BLaER1 treated with 17β-estradiol and CSF1 and Interleukin-3, amounts not matched to agents 10 nM and 100 nM (cell line): ENCODE data around the gene MCAM.

Source experiments
- H3K27ac ChIP-seq, 11 experiments: shearing (Covaris generic); formaldehyde crosslinking; 2 replicates each; pipeline ENCODE4 v1.8.1; 2022
- H3K27me3 ChIP-seq, 11 experiments: shearing (Covaris generic); formaldehyde crosslinking; 2 replicates each; pipeline ENCODE4 v1.8.1; 2022
- H3K36me3 ChIP-seq, 11 experiments: shearing (Covaris generic); formaldehyde crosslinking; 2 replicates each; pipeline ENCODE4 v1.8.1; 2022
- H3K4me1 ChIP-seq, 10 experiments: shearing (Covaris generic); formaldehyde crosslinking; 2 replicates each; pipeline ENCODE4 v1.8.1; 2022
- H3K4me2 ChIP-seq, 11 experiments: shearing (Covaris generic); formaldehyde crosslinking; 2 replicates each; pipeline ENCODE4 v1.8.1; 2022
- H3K4me3 ChIP-seq, 10 experiments: shearing (Covaris generic); formaldehyde crosslinking; 2 replicates each; pipeline ENCODE4 v1.8.1; 2022
- H3K9ac ChIP-seq, 11 experiments: shearing (Covaris generic); formaldehyde crosslinking; 2 replicates each; pipeline ENCODE4 v1.8.1; 2022
- H3K9me3 ChIP-seq, 11 experiments: shearing (Covaris generic); formaldehyde crosslinking; replicated peaks in 1 of 11; 2 replicates each; pipeline ENCODE4 v1.8.1; 2022
- H4K20me1 ChIP-seq, 11 experiments: shearing (Covaris generic); formaldehyde crosslinking; 2 replicates each; pipeline ENCODE4 v1.8.1; 2022
- Cebpa-rat ChIP-seq, 11 experiments: shearing (Covaris generic); IDR thresholded peaks; 2 replicates each; pipeline ENCODE4 v1.8.1; 2022

Gene MCAM

DNA sequence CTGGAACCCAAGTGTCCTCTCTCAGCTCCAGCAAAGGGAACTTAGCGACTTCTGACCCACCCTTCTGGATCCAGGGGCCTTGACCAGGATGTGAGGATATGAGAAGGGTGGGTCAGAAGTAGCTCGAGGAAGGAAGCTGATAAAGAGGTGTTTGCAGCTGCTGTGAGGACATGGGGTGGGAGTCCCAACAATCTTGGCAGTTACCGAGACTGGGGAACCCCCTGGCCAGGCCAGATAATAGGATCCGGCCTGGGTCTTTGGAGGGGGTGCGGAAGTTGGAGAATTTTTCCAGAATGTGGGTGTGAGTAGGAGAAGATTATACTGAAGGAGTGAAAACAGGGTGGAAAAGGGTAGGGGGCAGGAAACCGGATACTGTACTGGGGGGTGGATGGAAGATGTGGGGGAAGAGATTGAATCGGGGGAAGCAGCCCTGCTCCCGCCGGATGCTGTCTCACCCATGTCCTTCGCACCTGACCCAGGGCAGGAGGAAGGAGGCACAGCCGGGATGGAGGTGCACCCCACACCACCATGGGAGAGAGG lies 2.8 kb upstream of the MCAM start:
- H3K36me3 ChIP-seq, result peaks cover 0 to 3% (median under 1%) of the 10 kb centered on the region in 11 experiments; a peak in 8 of 22 replicates
- H3K4me2 ChIP-seq, result peak overlapping the region; percentile 95 to 100 (median 99)
- TF ChIP-seq Cebpa-rat (IDR thresholded peaks at IDR 0.05), result no peak
- peaks cover 0 to 21% (median 0%) of the 10 kb centered on the region in 11 experiments; a peak in 8 of 22 replicates for H4K20me1 ChIP-seq
- H3K4me3 ChIP-seq, result peak overlapping the region in 6 of 10 experiments; percentile 13 to 85 (median 73); a peak in 9 of 20 replicates
- peaks cover 0 to 30% (median 0%) of the 10 kb centered on the region in 11 experiments; a peak in 8 of 22 replicates for H3K27me3 ChIP-seq
- no peaks in the 10 kb centered on the region for H3K9me3 ChIP-seq
- peak overlapping the region in 10 of 11 experiments; percentile 24 to 90 (median 78); a peak in 16 of 22 replicates for H3K9ac ChIP-seq
- H3K4me1 ChIP-seq, result peaks cover 71 to 96% (median 93%) of the 10 kb centered on the region in 10 experiments
- peak overlapping the region in 10 of 11 experiments; percentile 63 to 87 (median 79); a peak in 19 of 22 replicates for H3K27ac ChIP-seq

DNA sequence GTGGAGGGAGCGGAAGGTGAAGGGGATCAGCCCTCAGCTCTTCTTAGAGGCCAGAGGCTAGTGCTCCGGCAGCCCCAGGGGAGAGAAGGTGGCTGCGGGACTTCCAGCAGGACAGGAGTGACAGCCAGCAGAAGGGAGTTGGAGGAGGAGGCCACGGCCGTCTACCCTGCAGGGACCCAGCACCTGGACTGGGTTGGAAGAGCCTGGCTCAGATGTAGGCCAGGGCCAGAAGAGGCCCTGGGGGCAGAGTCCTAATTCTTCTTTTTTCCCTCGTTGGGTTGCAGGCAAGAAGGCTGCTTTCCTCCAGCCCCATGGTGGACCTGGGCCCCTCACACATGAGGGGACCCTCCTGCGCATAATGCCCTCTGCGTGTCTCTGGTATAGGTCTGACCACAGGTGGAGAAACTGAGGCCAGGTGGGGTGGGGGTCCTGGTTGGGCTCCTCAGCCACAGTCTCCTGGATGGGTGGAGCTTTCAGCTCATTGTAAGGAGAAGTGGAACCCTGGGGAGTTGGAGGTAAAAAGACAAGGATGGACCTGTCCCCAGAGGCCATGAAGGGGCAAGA lies 2.3 kb upstream of the MCAM start:
- TF ChIP-seq Cebpa-rat (IDR thresholded peaks at IDR 0.05), result no peak
- Histone ChIP-seq H3K4me1 (peaks cover 71 to 96% (median 92%) of the 10 kb centered on the region in 10 experiments), H3K9ac (peak overlapping the region; percentile 24 to 90 (median 77); a peak in 20 of 22 replicates)

DNA sequence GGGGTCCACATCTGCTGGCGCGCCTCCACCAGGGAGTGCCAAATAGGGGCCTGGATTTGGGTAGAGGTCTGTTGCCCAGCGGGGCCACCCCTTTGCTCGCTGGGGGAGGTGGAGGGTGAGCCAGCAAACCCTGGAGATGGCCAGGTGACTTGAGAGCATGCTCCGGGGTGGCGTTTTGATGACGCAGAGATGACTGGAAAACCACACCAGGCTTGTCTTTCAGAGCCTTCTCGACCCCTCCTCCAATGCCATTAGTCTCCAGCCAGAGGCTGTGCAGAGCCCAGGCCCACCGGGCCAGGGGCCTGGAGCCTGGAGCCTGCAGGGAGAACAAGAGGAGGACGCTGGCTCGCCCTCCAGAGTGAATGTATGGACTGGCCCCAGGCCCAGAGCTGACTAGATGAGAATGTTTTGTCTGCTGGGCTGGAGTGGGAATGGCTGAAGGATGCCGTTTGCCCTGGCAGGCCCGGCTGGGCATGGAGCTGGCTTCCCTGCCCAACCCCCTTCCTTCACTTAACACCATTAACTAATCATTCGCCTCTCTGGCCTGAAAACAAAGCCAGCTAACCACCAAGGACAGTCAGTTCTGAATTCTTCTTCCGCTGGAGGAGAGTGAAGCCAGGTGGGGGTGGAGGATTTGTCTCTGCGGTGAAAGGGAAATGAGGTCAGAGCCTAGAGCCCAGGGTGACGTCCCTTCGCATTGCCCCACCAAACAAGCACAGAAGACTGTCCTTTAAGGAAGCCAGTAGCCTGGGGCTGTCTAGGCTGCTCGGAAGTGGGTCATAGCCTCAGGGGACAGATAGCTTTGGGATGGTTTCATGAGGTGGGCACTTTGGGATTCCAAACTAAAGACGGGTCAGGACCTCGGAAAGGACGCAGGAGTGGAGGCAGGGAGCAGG lies 1.6 kb upstream of the MCAM start:
- H3K4me1 ChIP-seq, result peaks cover 68 to 89% (median 86%) of the 10 kb centered on the region in 10 experiments
- H3K27me3 ChIP-seq, result peaks cover 0 to 30% (median 0%) of the 10 kb centered on the region in 11 experiments; a peak in 8 of 22 replicates
- H3K4me3 ChIP-seq, result peak overlapping the region in 8 of 10 experiments; percentile 34 to 85 (median 73); a peak in 15 of 20 replicates
- peak overlapping the region; percentile 24 to 90 (median 77); a peak in 20 of 22 replicates for H3K9ac ChIP-seq
- H3K9me3 ChIP-seq, result no peaks in the 10 kb centered on the region
- peaks cover 0 to 32% (median 0%) of the 10 kb centered on the region in 11 experiments; a peak in 8 of 22 replicates for H4K20me1 ChIP-seq
- H3K4me2 ChIP-seq, result peak overlapping the region; percentile 95 to 100 (median 99)
- peak overlapping the region in 10 of 11 experiments; percentile 63 to 87 (median 79); a peak in 20 of 22 replicates for H3K27ac ChIP-seq
- peaks cover 0 to 15% (median 13%) of the 10 kb centered on the region in 11 experiments; a peak in 13 of 22 replicates for H3K36me3 ChIP-seq
- no peak for TF ChIP-seq Cebpa-rat (IDR thresholded peaks at IDR 0.05)

More for the DNA sequence above, 2.3 kb upstream of the MCAM start:
- Histone ChIP-seq H3K27ac (peak overlapping the region in 10 of 11 experiments; percentile 63 to 87 (median 79); a peak in 20 of 22 replicates), H4K20me1 (peaks cover 0 to 26% (median 0%) of the 10 kb centered on the region in 11 experiments; a peak in 8 of 22 replicates), H3K27me3 (peaks cover 0 to 30% (median 0%) of the 10 kb centered on the region in 11 experiments; a peak in 8 of 22 replicates), H3K9me3 (no peaks in the 10 kb centered on the region), H3K36me3 (peaks cover 0 to 8% (median 6%) of the 10 kb centered on the region in 11 experiments; a peak in 13 of 22 replicates), H3K4me3 (peak overlapping the region in 8 of 10 experiments; percentile 13 to 85 (median 58); a peak in 15 of 20 replicates), H3K4me2 (peak overlapping the region; percentile 95 to 100 (median 99))

DNA sequence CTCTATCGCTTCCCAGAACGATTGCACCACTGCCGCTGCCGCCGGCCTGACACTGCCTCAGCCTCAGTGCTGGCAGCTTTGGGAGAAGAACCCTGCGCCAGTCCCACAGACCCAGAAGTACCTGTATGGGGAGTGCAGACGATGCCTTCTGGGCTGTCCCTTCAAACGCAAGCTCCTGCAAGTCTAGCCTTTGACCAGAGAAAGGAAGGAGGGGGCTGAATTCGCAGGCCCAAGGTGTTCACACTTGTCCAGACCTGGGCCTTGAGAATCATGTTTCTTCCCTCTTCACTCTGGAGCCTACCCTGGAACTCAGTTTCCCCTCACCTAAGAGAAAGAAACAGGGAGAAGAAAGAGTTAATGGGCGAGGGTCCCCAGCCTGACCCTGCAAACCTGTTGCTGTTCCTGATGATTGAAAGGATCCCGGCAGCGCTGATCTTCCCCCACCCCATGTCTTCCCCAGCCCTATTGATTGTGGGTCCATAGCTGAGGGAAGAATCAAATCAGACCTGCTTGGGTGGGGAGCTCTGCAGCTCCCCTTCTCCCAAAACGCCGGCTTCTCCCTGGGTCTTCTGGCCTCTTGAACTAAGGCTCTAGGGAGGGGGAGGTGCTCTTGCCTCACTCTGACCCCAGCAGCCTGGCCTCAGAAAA lies 786 bp upstream of the MCAM start:
- H3K27me3 ChIP-seq, result peaks cover 0 to 30% (median 0%) of the 10 kb centered on the region in 11 experiments; a peak in 8 of 22 replicates
- H3K27ac ChIP-seq, result peak overlapping the region in 9 of 11 experiments; percentile 76 to 87 (median 80); a peak in 17 of 22 replicates
- peak overlapping the region; percentile 49 to 85 (median 76) for H3K4me3 ChIP-seq
- peak overlapping the region in 10 of 11 experiments; percentile 43 to 90 (median 78); a peak in 18 of 22 replicates for H3K9ac ChIP-seq
- TF ChIP-seq Cebpa-rat (IDR thresholded peaks at IDR 0.05), result peak in 2 of 11 experiments; percentile 22 to 54; a peak in 3 of 22 replicates
- peaks cover 0 to 23% (median 21%) of the 10 kb centered on the region in 11 experiments; a peak in 15 of 22 replicates for H3K36me3 ChIP-seq
- peaks cover 0 to 36% (median 2%) of the 10 kb centered on the region in 11 experiments; a peak in 8 of 22 replicates for H4K20me1 ChIP-seq
- peaks cover 67 to 81% (median 78%) of the 10 kb centered on the region in 10 experiments for H3K4me1 ChIP-seq
- H3K9me3 ChIP-seq, result no peaks in the 10 kb centered on the region
- H3K4me2 ChIP-seq, result peak overlapping the region; percentile 95 to 100 (median 99)

DNA sequence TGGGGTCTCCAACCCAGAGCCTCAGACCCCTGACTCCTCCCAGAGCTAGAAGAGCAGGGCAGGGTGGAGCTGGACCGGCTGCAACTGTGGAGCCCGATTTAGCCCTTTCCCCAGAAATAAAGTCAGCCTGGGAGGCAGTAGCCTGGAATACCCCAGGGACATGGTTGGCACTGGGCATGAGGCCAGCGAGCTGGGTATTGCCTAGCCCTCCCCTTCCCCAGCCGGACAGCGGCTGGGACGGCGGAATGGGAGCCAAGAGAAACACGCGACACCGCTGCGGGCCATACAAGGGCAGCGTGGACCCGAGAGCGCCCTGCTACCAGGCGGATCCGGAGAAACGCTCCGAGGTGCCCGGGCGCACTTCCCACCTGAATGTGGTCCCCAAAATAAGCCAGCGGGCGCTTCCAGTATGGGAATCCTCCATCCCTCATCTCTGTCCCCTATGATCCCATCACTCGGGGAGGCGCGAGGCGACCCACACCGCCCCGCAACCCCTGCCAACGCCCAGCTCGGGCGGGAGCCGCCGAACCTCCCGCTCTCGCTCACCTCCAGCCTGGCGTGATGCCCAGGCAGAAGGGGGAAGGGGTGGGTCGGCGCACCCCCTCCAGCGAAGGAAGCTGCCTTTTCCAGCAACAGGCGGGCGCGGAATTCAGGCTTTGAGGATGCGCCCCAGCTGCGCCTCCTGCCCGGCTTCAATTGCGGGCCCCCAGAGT lies 758 bp downstream of the MCAM start:
- Histone ChIP-seq H3K9ac (peak overlapping the region; percentile 11 to 90 (median 77); a peak in 21 of 22 replicates), H3K4me3 (peak overlapping the region; percentile 49 to 85 (median 76)), H3K27ac (peak overlapping the region in 9 of 11 experiments; percentile 28 to 83 (median 72); a peak in 17 of 22 replicates)

DNA sequence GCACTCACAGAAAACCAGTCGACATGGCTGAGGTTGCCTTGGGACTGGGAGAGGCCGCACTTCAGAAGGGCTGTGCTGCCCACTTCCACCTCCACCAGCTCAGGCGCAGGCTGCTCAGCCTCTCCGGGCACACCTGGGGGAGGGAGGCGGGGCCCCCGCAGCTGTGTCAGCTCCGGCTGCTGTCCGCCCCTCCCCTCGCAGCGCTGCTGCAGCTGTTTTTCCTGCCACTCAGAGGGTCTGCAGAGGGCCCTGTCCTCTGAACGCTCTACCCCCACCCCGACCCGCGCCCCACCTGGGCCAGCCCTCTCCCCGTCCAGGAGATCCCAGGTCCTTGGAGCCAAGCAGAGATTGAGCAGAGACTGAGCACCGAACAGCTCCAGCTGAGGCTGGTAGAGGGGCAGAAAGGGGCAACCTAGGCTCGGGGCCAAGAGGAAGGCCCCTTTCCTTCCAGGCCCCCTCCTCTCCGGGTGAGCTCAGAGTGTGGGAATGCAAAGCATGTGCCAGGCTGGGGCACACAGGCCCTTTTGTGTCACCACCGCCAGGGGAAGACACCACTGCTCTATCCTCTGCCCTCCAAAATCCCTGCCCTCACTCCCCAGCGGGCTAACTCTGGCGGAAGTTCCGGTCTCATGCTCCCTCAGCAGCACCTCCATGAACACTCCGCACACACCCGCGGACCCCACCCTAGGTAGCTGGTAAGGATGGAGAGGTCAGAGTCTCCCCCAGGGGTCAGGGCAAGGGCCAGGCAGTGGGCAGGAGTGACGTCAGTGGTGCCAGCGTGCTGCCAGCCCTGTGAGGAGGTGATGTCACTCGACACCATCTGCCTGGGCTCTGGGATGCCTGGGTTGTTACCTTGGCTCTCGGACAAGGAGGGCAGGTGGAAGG lies 1.6 kb downstream of the MCAM start:
- Histone ChIP-seq H3K9ac (peak overlapping the region in 10 of 11 experiments; percentile 60 to 90 (median 78); a peak in 20 of 22 replicates), H3K27me3 (peaks cover 0 to 30% (median 0%) of the 10 kb centered on the region in 11 experiments; a peak in 8 of 22 replicates)

More for the DNA sequence above, 758 bp downstream of the MCAM start:
- H3K4me1 ChIP-seq, result peaks cover 55 to 66% (median 63%) of the 10 kb centered on the region in 10 experiments
- no peaks in the 10 kb centered on the region for H3K9me3 ChIP-seq
- H4K20me1 ChIP-seq, result peaks cover 0 to 48% (median 6%) of the 10 kb centered on the region in 11 experiments; a peak in 10 of 22 replicates
- peaks cover 0 to 30% (median 0%) of the 10 kb centered on the region in 11 experiments; a peak in 8 of 22 replicates for H3K27me3 ChIP-seq
- peak overlapping the region; percentile 95 to 100 (median 99) for H3K4me2 ChIP-seq
- peaks cover 0 to 39% (median 36%) of the 10 kb centered on the region in 11 experiments; a peak in 16 of 22 replicates for H3K36me3 ChIP-seq
- no peak for TF ChIP-seq Cebpa-rat (IDR thresholded peaks at IDR 0.05)

More for the DNA sequence above, 1.6 kb downstream of the MCAM start:
- Histone ChIP-seq H3K9me3 (no peaks in the 10 kb centered on the region), H3K4me3 (peak overlapping the region; percentile 49 to 85 (median 76)), H3K4me1 (peaks cover 48 to 58% (median 55%) of the 10 kb centered on the region in 10 experiments), H3K27ac (peak overlapping the region in 9 of 11 experiments; percentile 28 to 83 (median 72); a peak in 17 of 22 replicates), H4K20me1 (peaks cover 0 to 56% (median 12%) of the 10 kb centered on the region in 11 experiments; a peak in 12 of 22 replicates), H3K36me3 (peaks cover 0 to 47% (median 44%) of the 10 kb centered on the region in 11 experiments; a peak in 16 of 22 replicates), H3K4me2 (peak overlapping the region; percentile 95 to 100 (median 99))
- TF ChIP-seq Cebpa-rat (IDR thresholded peaks at IDR 0.05), result no peak
